HG03097 (cell line): ENCODE data around the gene RND3.

ENCODE experiments used
- ATAC-seq: cut with Tn5 transposase; IDR thresholded peaks from one replicate; pipeline ENCODE4 v1.9.1; 2021; ENCODE audit not compliant: unreplicated experiment, low FRiP score

The RND3 gene

GRCh38 chr2:150494234-150494945, 6.9 kb upstream of the RND3 start:
- ATAC-seq: no peak

- ATAC-seq: no peak
Measured at GRCh38 chr2:150491943-150492342, 4.5 kb upstream of the RND3 start.

GRCh38 chr2:150491430-150491829, 4.0 kb upstream of the RND3 start:
- ATAC-seq: no peak

GRCh38 chr2:150490466-150490865, 3.0 kb upstream of the RND3 start:
- no peak for ATAC-seq

- ATAC-seq: no peak
Measured at GRCh38 chr2:150486539-150487484, 655 bp downstream of the RND3 start.

GRCh38 chr2:150485871-150486538, 1.5 kb downstream of the RND3 start:
- no peak for ATAC-seq

- ATAC-seq: no peak
Measured at GRCh38 chr2:150485114-150485870, 2.2 kb downstream of the RND3 start.

GRCh38 chr2:150484461-150485021, 2.9 kb downstream of the RND3 start:
- ATAC-seq: no peak

- no peak for ATAC-seq
Measured at GRCh38 chr2:150484006-150484405, 3.5 kb downstream of the RND3 start.

- ATAC-seq: no peak
Measured at GRCh38 chr2:150483532-150483931, 3.9 kb downstream of the RND3 start.

GRCh38 chr2:150482667-150483400, 4.6 kb downstream of the RND3 start:
- no peak for ATAC-seq

GRCh38 chr2:150482111-150482510, 5.4 kb downstream of the RND3 start:
- no peak for ATAC-seq

- no peak for ATAC-seq
Measured at GRCh38 chr2:150480971-150481830, 6.3 kb downstream of the RND3 start.

GRCh38 chr2:150480241-150480640, 7.2 kb downstream of the RND3 start:
- no peak for ATAC-seq

- ATAC-seq: no peak
Measured at GRCh38 chr2:150479075-150479915, 8.2 kb downstream of the RND3 start.

GRCh38 chr2:150478200-150478974, 9.1 kb downstream of the RND3 start:
- ATAC-seq: no peak

GRCh38 chr2:150477347-150477746, 10.1 kb downstream of the RND3 start:
- ATAC-seq: no peak
